HG03066 (cell line): ENCODE results near the gene IBTK.
"Not testable (repeated sequence)": the region's sequence is repeated elsewhere in the genome, so short reads cannot be mapped to it uniquely, and the experiment has no call there.

ENCODE experiments used
- ATAC-seq: cut with Tn5 transposase; IDR thresholded peaks from one replicate; pipeline ENCODE4 v1.9.1; 2021; ENCODE audit warnings: low read depth; ENCODE audit not compliant: unreplicated experiment

Gene IBTK, protein sequence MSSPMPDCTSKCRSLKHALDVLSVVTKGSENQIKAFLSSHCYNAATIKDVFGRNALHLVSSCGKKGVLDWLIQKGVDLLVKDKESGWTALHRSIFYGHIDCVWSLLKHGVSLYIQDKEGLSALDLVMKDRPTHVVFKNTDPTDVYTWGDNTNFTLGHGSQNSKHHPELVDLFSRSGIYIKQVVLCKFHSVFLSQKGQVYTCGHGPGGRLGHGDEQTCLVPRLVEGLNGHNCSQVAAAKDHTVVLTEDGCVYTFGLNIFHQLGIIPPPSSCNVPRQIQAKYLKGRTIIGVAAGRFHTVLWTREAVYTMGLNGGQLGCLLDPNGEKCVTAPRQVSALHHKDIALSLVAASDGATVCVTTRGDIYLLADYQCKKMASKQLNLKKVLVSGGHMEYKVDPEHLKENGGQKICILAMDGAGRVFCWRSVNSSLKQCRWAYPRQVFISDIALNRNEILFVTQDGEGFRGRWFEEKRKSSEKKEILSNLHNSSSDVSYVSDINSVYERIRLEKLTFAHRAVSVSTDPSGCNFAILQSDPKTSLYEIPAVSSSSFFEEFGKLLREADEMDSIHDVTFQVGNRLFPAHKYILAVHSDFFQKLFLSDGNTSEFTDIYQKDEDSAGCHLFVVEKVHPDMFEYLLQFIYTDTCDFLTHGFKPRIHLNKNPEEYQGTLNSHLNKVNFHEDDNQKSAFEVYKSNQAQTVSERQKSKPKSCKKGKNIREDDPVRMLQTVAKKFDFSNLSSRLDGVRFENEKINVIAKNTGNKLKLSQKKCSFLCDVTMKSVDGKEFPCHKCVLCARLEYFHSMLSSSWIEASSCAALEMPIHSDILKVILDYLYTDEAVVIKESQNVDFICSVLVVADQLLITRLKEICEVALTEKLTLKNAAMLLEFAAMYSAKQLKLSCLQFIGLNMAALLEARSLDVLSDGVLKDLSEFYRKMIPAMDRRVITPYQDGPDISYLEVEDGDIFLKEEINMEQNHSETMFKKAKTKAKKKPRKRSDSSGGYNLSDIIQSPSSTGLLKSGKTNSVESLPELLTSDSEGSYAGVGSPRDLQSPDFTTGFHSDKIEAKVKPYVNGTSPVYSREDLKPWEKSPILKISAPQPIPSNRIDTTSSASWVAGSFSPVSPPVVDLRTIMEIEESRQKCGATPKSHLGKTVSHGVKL (N-terminal part only)

DNA sequence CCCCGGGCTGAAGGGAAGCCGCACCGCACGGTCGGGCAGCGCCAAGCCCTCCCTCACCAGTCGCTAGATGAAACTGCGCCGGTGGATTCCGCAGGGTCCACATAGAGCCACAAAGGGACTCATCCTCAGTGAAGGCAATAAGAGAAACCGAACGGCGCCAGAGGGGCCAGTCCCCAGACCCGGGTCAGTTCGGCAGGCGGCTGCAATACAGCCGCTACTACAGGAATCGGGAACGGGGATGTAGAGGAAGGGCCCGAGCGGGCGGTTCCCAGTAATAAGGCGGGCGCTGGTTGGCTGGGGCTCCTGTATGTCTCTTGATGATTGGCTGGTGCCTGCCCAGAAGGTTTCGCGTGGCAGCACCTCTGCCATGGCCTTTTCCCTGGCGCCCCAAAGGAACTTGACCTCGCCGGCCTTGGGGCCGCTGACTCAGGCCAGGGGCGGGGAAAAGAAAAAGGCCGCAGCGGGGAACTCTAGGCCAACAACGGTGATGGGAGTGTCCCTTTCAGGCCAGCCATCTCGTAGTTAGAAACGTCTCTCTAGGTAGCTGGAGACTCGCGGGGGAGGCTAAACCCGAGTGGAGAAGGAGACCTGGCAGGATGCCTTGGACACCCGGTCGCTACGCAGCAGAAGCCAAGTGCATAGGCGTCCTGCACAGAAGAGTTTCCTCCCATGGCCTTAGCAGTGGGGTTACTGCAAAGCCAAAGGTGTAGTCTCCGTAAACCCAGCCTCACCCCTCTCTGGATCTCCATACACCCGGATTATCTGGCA, at the start of gene IBTK:
TSS of gene IBTK (minus strand) at position 240 of the 768 bp plus-strand sequence. CDS start 7,258 bp downstream, outside the sequence.
- peak; percentile 84 for ATAC-seq

- ATAC-seq, result no peak
Observed at GRCh38 chr6:82283771-82284410, 36.3 kb upstream of the IBTK start.

- not testable (repeated sequence) for ATAC-seq
Observed at GRCh38 chr6:82281550-82281949, 34.0 kb upstream of the IBTK start.

DNA sequence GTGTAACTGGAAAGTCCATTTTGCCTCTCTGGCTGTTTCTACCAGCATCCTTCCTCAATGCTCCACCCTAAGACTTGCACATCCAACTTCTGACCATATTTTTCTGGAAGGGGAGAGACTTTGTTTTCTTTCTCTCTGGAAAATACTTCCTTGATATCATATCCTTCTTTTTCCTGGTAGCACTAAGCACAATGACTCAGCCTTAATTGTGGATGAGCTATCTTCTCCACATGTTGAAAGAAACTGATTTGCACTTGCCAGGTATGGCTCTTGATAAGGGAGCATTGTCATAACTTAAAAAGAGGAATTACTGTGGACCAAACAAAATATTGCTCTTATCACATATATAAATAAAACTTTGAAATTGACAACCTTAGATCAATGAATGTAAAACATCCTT, 30.1 kb upstream of the IBTK start:
- no peak for ATAC-seq

DNA sequence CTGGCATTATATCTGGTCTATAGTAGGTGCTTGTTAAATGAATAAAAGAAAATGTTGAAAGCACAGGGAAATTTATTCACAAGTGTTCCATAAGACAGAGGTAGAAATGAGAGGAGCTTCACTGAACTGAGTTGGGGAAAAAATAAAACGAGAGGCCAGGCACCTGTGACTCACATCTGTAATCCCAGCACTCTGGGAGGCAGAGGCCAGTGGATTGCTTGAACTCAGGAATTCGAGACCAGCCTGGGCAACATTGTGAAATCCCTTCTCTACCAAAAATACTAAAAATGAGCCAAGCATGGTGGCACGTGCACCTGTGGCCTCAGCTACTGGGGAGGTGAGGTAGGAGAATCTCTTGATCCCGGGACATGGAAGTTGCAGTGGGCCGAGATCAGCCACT, 28.1 kb upstream of the IBTK start:
- no peak for ATAC-seq

DNA sequence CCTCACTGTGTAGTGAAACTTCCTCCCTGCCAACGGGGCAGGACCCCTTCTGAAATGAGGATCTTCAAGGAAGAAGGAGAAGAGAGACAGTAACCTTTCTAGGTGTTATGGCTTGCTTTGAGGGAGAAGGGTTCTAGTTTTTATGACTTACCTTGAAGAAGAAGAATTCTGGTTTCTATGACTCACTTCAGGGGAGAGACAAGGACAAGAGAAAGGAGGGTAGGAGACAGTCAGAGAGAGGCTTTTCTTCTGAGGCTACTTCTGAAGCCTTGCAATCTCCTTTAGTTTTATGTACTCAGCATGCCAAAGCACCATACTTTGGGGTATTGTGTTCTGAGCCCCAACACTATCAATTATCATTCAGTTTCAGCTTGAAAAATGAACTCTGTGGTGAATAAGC, 25.8 kb upstream of the IBTK start:
- no peak for ATAC-seq

DNA sequence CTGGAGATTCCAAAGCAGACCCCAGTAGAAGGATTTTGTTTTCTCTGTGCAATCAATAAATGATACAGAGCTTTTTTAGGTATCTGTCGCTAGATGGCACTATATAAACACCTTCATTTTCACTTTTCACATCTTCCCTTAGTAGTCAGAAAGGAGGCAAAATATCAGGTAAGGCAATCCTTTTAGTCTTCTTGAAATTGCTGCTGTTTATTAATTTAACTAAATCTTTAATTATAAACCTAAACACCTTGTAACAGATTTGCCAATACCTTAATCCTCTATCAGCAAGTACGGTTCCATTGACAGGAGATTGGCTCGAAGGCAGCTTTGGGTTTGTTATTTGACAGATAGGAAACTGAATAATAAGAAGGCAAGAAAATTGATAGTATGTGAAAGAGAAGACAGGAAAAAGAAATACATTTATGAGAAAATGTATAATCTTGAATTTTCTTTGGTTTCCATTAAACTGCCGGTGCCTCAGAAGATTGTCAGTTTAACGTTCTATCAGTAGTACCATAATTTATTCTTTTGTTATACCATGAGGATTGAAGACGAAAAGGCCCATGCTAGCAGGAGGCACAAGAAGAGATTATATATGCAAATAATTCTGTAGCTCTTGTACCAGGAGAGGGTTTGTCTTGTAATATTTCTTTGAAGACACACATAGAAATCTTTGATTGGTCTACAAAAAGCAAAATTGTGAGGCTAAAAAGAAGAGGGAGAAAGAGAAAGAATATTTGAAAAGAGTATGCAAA, 23.5 kb upstream of the IBTK start:
- no peak for ATAC-seq

DNA sequence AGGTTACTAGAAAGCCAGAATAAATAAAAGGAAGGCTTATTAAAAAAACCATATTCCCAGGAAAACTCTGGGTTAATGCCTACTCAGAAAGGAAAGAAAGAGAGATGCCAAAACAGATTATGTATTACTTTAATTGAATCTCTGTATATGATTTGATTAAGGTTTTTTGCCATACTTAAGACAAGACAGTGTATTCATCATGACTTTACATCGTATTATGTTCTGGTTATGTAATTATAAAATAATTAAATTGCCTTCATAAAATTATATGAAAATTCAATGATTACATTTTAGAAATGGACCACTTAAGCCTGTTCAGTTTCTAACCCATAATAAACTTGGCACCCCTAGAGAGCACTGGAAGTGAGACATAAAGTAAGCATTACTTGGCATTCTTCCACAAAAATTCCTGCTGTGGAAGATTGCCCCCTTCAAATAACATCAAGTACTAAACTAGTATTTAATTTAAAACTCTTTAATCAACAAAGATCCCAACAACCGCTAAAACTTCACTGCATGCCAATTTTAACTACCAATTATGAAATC, 20.8 kb upstream of the IBTK start:
- ATAC-seq, result no peak

GRCh38 chr6:82264824-82265223, 17.3 kb upstream of the IBTK start:
- no peak for ATAC-seq

DNA sequence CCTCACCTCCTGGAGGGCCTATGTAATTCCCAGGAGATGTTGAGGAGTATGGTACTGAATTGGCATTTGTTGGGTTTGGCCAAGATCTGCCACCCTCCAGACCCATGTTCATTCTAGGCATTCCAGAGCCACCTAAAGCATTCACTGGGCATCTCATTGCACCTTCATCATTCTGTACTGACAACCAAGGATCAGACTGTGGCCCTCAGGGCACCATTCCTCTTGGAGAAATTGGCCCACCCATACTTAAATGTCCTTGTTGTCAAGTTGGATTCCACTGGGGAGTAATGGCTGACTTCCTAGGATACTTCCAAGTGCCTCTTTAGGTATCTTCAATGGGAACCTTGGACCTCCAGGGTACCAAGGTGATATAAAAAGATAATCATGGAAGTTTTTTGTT, 16.8 kb upstream of the IBTK start:
- no peak for ATAC-seq

DNA sequence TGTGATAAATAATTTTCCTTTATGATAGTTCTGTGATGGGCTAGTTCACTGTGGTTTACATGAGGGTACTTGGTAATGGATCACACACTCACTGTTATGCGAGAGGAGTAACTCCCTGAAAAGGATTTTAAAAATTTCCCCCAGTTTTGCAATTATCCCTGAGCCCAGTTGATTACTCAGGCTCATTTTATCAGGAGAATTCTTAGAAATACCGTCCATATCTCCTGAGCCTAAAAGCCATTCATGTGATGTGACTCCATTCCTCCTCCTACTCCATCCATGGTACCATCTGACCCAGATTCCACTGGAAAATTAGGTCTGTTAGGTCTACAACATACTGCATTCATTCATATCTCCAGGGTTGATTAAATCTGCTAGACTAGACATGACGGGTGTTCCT, 16.4 kb upstream of the IBTK start:
- no peak for ATAC-seq

- ATAC-seq, result no peak
Observed at GRCh38 chr6:82260997-82261732, 13.6 kb upstream of the IBTK start.

GRCh38 chr6:82259389-82259788, 11.8 kb upstream of the IBTK start:
- no peak for ATAC-seq

GRCh38 chr6:82257088-82257774, 9.7 kb upstream of the IBTK start:
- ATAC-seq, result no peak

GRCh38 chr6:82254722-82255121, 7.2 kb upstream of the IBTK start:
- ATAC-seq, result not testable (repeated sequence)

GRCh38 chr6:82251942-82252341, 4.4 kb upstream of the IBTK start:
- ATAC-seq, result no peak

DNA sequence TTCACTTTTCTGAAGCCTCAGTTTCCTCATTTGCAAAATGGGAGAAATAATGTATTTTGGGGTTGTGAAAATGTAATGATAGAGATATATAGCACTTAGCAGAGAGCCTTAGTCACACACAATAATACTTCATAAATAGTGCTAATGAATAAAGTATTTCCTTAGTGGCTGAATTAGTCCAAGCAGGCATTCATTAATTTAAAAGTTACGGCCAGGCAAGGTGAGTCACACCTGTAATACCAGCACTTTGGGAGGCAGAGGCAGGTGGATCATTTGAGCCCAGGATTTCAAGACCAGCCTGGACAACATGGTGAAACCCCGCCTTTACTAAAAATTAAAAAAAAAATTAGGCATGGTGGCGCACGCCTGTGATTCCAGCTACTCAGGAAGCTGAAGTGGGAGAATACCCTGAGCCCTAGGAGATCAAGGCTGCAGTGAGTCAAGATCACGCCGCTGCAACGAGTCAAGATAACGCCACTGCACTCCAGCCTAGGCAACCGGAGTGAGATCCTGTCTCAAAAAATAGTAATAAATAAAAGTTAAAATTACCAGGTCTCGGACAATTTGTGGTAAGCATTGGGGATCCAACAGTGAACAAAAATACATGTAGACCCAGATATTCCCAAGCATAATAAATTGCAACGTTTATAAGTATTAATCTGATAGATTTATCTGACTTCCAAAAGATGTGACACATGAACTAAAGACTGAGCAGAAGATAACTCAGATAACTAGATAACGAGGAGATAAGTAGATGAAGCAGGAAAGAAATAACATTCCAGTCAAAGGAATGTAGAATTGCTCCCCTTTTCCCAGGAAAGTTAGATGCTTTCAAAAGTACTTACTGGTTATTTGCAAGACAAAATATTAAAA, 2.1 kb upstream of the IBTK start:
- no peak for ATAC-seq
